Neural progenitor cell (in vitro differentiated cells): ENCODE data around the gene PHF2. TPM values are rescaled to one million over a fixed set of nuclear protein-coding genes. Genes with fewer than 3 reads are reported as not detected.

ENCODE experiments used
- DNase-seq: peaks from one replicate; pipeline ENCODE4 v3.0.0-alpha.2; 2016; ENCODE audit warnings: low spot score
- H2AFZ ChIP-seq: fragments of 200-600 bp; sonication (generic); replicated peaks from 2 replicates; pipeline ENCODE4 v1.6.1; 2016; ENCODE audit warnings: antibody characterized with exemption
- H3F3A ChIP-seq: fragments of 200-600 bp; sonication (generic); 2 replicates; pipeline ENCODE4 v1.6.1; 2016; ENCODE audit warnings: antibody characterized with exemption, low read depth
- H3K27ac ChIP-seq: fragments of 200-600 bp; sonication (generic); 2 replicates; pipeline ENCODE4 v1.5.1; 2016; ENCODE audit warnings: mild to moderate bottlenecking
- H3K27me3 ChIP-seq: fragments of 200-600 bp; sonication (generic); 2 replicates; pipeline ENCODE4 v1.6.1; 2016; ENCODE audit warnings: mild to moderate bottlenecking, moderate library complexity
- H3K36me3 ChIP-seq: fragments of 200-600 bp; sonication (generic); 2 replicates; pipeline ENCODE4 v1.5.1; 2016
- H3K4me1 ChIP-seq: fragments of 200-600 bp; sonication (generic); 2 replicates; pipeline ENCODE4 v1.6.1; 2016; ENCODE audit warnings: mixed run types
- H3K4me2 ChIP-seq: fragments of 200-600 bp; sonication (generic); 2 replicates; pipeline ENCODE4 v1.6.1; 2016
- H3K4me3 ChIP-seq: fragments of 200-600 bp; sonication (generic); 2 replicates; pipeline ENCODE4 v1.5.1; 2016
- H3K79me2 ChIP-seq: fragments of 200-600 bp; sonication (generic); 2 replicates; pipeline ENCODE4 v1.6.1; 2016; ENCODE audit warnings: low read depth
- H3K9ac ChIP-seq: fragments of 200-600 bp; sonication (generic); 2 replicates; pipeline ENCODE4 v1.6.1; 2016
- H3K9me3 ChIP-seq: fragments of 200-600 bp; sonication (generic); 2 replicates; pipeline ENCODE4 v1.5.1; 2016; ENCODE audit warnings: low read depth
- H4K20me1 ChIP-seq: fragments of 200-600 bp; sonication (generic); 2 replicates; pipeline ENCODE4 v1.6.1; 2016; ENCODE audit warnings: low read depth
- H3K27ac Mint-ChIP-seq: 3 replicates; pipeline ENCODE4 v1.8.0; 2021; ENCODE audit warnings: mixed read lengths
- H3K27me3 Mint-ChIP-seq: 2 replicates; pipeline ENCODE4 v1.8.0; 2022; ENCODE audit warnings: low read depth, mild to moderate bottlenecking, inconsistent platforms, moderate library complexity, mixed read lengths; ENCODE audit not compliant: insufficient read depth
- H3K36me3 Mint-ChIP-seq: 3 replicates; pipeline ENCODE4 v1.8.0; 2021; ENCODE audit warnings: mixed read lengths
- H3K4me1 Mint-ChIP-seq: 3 replicates; pipeline ENCODE4 v1.8.0; 2021; ENCODE audit warnings: mixed read lengths
- H3K4me3 Mint-ChIP-seq: 3 replicates; pipeline ENCODE4 v1.8.0; 2021; ENCODE audit warnings: mild to moderate bottlenecking, moderate library complexity, mixed read lengths
- H3K9me3 Mint-ChIP-seq: 3 replicates; pipeline ENCODE4 v1.8.0; 2020; ENCODE audit warnings: mixed read lengths
- EZH2 ChIP-seq: fragments of 200-600 bp; sonication (generic); IDR thresholded peaks from 2 replicates; pipeline ENCODE4 v1.6.1; 2017; ENCODE audit warnings: antibody characterized with exemption, mild to moderate bottlenecking, moderate library complexity
- EZH2phosphoT487 ChIP-seq: fragments of 200-600 bp; sonication (generic); IDR thresholded peaks from 2 replicates; pipeline ENCODE4 v1.6.1; 2017; ENCODE audit warnings: antibody characterized with exemption
- total RNA-seq: library from RNA; depleted of rRNA; stranded (reverse); fragments of >200 nt; gene quantifications from 2 replicates; pipeline ENCODE4 v1.2.3, GENCODE V29; 2015; ENCODE audit warnings: low replicate concordance
- TF ChIP-seq, protein P1 (sequence below): fragments of 200-600 bp; sonication (generic); IDR thresholded peaks from 2 replicates; pipeline ENCODE4 v1.5.1; 2017; ENCODE audit warnings: antibody characterized with exemption, mild to moderate bottlenecking

PHF2 gene
- total RNA-seq, 1 donor from 2014 or later, result 17.6 TPM

DNA sequence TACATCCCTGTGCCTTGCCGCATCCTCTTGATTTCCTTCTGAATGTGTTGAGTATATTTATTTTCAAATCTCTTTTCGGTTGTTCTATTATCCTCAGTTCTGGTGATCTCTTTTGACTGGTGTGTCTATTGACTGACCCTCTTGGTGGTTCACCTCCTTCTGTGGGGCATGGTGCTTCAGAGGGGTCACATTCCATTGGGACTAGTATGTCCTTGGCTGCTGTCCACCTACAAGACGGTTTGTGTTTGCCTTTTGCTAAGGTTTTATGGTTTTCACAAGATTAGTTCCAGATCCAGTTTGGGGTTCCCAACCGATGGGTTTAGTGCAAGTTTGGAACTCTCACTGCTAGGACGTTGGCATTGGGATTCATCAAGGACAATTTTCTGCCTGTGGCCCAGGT lies 66.6 kb downstream of the PHF2 start:
- H3K9ac ChIP-seq, result no peak overlapping the region
- H3K27me3 ChIP-seq, result no peaks in the 10 kb centered on the region
- peaks cover 10% of the 10 kb centered on the region for H3K36me3 ChIP-seq
- H3K27ac Mint-ChIP-seq, result no peak overlapping the region
- H3K4me3 ChIP-seq, result no peak overlapping the region
- no peaks in the 10 kb centered on the region for H3K4me1 ChIP-seq
- H2AFZ ChIP-seq, result no peak overlapping the region
- no peak overlapping the region for H3K27ac ChIP-seq
- H3F3A ChIP-seq, result no peaks in the 10 kb centered on the region
- H3K36me3 Mint-ChIP-seq, result peaks cover 49% of the 10 kb centered on the region
- no peak for DNase-seq
- no peaks in the 10 kb centered on the region for H4K20me1 ChIP-seq
- H3K9me3 Mint-ChIP-seq, result peaks cover 16% of the 10 kb centered on the region
- TF ChIP-seq EZH2 (no peak), EZH2phosphoT487 (no peak)
- TF ChIP-seq, protein P1, sequence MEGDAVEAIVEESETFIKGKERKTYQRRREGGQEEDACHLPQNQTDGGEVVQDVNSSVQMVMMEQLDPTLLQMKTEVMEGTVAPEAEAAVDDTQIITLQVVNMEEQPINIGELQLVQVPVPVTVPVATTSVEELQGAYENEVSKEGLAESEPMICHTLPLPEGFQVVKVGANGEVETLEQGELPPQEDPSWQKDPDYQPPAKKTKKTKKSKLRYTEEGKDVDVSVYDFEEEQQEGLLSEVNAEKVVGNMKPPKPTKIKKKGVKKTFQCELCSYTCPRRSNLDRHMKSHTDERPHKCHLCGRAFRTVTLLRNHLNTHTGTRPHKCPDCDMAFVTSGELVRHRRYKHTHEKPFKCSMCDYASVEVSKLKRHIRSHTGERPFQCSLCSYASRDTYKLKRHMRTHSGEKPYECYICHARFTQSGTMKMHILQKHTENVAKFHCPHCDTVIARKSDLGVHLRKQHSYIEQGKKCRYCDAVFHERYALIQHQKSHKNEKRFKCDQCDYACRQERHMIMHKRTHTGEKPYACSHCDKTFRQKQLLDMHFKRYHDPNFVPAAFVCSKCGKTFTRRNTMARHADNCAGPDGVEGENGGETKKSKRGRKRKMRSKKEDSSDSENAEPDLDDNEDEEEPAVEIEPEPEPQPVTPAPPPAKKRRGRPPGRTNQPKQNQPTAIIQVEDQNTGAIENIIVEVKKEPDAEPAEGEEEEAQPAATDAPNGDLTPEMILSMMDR, result no peak
- H3K9me3 ChIP-seq, result no peaks in the 10 kb centered on the region
- no peaks in the 10 kb centered on the region for H3K27me3 Mint-ChIP-seq
- no peaks in the 10 kb centered on the region for H3K79me2 ChIP-seq
- H3K4me2 ChIP-seq, result no peak overlapping the region
- H3K4me1 Mint-ChIP-seq, result no peaks in the 10 kb centered on the region
- H3K4me3 Mint-ChIP-seq, result no peak overlapping the region

DNA sequence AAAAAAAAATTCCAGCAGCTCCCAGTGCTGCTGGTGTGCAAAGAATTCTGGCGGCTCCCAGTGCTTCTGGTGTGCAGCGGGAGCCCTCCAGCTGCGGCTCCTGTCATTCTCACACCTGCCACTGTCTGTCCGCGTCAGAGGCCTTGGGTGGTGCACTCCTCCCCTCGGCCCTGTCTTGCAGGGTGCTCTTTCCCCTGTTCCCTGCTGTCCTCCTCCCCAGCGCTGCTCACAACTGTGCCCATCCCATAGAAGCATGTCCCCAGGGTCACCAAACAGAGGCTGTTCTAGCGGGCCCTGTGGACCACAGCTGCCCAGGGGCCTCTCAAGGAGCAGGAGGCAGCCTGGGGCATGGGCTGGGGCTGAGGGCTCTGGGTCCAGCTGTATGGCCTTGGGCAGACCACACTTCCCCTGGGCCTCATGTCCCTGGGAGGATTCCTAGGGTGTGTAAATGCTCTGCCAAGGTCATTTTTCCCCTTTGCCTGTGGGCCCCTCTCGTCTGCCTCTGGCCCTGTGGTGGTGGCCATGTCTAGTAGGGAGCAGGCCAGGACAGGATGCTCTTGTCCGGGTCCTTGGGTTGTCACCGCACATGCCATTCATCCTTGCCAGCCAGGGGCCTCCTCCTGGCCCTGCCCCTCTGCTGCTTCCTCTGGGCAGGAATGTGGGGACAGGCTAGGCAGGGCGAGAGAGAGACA lies 68.2 kb downstream of the PHF2 start:
- no peaks in the 10 kb centered on the region for H3K79me2 ChIP-seq
- no peaks in the 10 kb centered on the region for H3K27me3 Mint-ChIP-seq
- H3K9me3 Mint-ChIP-seq, result peaks cover under 1% of the 10 kb centered on the region
- H3K36me3 Mint-ChIP-seq, result peaks cover 34% of the 10 kb centered on the region
- TF ChIP-seq, protein P1, result no peak
- TF ChIP-seq EZH2 (no peak), EZH2phosphoT487 (no peak)
- no peak overlapping the region for H3K9ac ChIP-seq
- H3K27ac Mint-ChIP-seq, result no peak overlapping the region
- no peak overlapping the region for H3K4me2 ChIP-seq
- H3K27ac ChIP-seq, result no peak overlapping the region
- H3K36me3 ChIP-seq, result no peaks in the 10 kb centered on the region
- H3K4me3 Mint-ChIP-seq, result no peak overlapping the region
- H3K27me3 ChIP-seq, result no peaks in the 10 kb centered on the region
- no peaks in the 10 kb centered on the region for H4K20me1 ChIP-seq
- no peak for DNase-seq
- no peaks in the 10 kb centered on the region for H3K4me1 ChIP-seq
- H3K9me3 ChIP-seq, result no peaks in the 10 kb centered on the region
- no peak overlapping the region for H2AFZ ChIP-seq
- no peaks in the 10 kb centered on the region for H3K4me1 Mint-ChIP-seq
- no peaks in the 10 kb centered on the region for H3F3A ChIP-seq
- no peak overlapping the region for H3K4me3 ChIP-seq

DNA sequence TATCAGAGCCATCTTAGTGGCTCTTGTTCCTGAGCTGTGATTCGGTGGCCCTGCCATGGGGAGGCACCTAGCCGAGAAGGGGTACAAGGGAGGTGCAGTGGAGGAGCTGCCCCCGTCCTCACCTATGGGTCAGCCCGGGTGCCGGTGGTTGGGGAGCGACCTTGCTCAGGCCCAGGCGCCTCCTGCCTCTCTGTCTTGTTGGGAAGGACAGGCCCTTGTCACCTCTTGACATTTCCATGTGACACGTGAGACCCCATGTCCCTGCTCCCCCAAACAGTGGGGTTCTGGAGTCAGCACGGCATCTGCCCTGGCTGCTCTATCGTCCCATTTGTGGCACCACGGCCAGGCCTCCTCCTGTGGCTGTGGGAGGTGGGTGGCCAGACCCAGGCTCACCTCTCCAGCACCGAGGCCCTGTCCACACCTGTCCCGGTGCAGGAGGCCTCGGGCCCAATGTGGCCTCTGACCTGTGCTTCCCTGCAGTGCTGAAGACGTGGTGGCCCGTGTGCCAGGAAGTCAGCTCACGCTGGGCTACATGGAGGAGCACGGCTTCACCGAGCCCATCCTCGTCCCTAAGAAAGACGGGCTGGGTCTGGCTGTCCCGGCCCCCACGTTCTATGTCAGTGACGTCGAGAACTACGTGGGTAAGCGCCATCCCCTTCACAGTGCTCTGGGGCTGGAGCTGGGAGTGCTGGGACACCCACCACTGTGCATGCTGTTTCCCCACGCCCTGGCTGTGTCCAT lies 68.9 kb downstream of the PHF2 start:
- no peaks in the 10 kb centered on the region for H3K9me3 ChIP-seq
- no peak for DNase-seq
- H3K79me2 ChIP-seq, result no peaks in the 10 kb centered on the region
- H3K9ac ChIP-seq, result no peak overlapping the region
- no peaks in the 10 kb centered on the region for H3K27me3 Mint-ChIP-seq
- no peaks in the 10 kb centered on the region for H3K4me1 Mint-ChIP-seq
- H3K4me3 ChIP-seq, result no peak overlapping the region
- TF ChIP-seq EZH2phosphoT487 (no peak), EZH2 (no peak)
- TF ChIP-seq, protein P1, result no peak
- H3K27me3 ChIP-seq, result no peaks in the 10 kb centered on the region
- H3K27ac Mint-ChIP-seq, result no peak overlapping the region
- no peak overlapping the region for H2AFZ ChIP-seq
- H3K4me1 ChIP-seq, result no peaks in the 10 kb centered on the region
- H3K9me3 Mint-ChIP-seq, result no peaks in the 10 kb centered on the region
- H3K36me3 ChIP-seq, result no peaks in the 10 kb centered on the region
- H3K4me2 ChIP-seq, result no peak overlapping the region
- H3F3A ChIP-seq, result no peaks in the 10 kb centered on the region
- H3K27ac ChIP-seq, result no peak overlapping the region
- H4K20me1 ChIP-seq, result no peaks in the 10 kb centered on the region
- peaks cover 28% of the 10 kb centered on the region for H3K36me3 Mint-ChIP-seq
- H3K4me3 Mint-ChIP-seq, result no peak overlapping the region
